GM18873 (cell line): ENCODE data around the gene TNFSF13.
"Not testable (repeated sequence)": the region's sequence is repeated elsewhere in the genome, so short reads cannot be mapped to it uniquely, and the experiment has no call there.

ENCODE experiments used
- ATAC-seq: cut with Tn5 transposase; IDR thresholded peaks from one replicate; pipeline ENCODE4 v1.9.1; 2021; ENCODE audit warnings: mild to moderate bottlenecking, moderate library complexity, moderate number of reproducible peaks; ENCODE audit not compliant: unreplicated experiment, low FRiP score

TNFSF13 gene

DNA sequence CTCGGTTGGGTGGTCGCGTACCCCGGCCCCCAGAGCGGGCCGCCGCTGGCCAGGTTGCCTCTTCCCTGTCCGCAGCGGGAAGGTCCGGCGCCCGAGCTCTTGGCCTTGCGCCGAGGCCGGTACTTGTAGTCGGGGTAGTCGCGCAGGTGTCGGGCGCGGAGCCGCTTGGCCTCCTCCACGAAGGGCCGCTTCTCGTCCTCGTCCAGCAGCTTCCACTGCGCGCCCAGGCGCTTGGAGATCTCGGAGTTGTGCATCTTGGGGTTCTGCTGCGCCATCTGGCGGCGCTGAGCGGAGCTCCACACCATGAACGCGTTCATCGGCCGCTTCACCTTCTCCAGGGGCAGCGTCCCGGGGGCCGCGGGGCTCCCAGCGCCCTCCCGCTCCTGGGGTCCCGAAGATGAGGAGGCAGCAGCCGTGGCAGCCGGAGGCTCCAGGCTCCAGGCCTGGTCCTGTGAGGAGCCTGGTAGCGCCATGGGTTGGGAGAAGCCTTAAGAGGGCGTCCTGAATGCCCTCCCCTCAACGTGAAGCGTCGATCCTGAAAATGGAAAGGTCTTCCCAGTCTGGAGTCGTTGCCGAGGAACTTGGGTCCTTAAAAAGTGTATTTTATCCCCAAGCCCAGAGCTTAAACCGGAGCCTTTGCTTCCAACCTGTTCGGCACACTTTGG lies 30.8 kb downstream of the TNFSF13 start:
- ATAC-seq, result no peak

DNA sequence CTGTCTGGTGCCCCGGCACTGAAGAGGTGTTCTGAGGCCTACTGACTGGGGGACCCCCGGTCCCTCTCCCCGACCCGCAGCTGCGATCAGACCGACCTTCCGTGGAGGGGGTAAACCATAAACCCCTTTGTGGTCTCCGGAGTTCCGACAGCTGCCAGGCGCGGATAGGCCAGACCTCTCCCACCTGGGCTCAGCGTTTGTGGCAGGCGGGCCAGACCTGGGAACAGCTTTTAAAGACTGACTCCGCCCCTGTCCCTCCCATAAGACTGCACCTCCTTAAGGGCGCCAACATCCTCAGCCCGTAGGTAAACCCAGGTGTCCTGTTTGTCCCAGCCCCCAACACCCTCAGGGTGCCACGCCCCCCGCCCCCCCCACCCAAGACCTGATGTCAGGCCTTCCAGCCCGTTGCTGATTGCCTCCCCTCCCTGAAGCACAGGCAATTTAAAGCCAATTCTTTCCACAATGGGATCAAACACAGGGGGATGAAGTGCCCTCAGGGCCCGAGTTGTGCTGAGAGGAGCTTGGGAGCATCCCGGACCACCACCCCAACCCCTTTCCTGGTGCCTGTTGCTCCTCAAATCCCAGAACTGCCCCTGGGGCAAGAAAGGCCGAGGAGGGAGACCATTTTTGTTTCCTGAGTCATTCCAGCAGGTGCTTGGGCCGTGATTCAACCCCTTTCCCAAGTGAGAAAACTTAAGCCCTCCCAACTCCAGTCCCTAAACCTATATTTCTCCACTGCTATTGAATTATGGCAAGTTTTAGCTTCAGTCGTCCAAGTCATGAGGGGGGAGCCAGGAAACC lies 31.5 kb downstream of the TNFSF13 start, which contains the start of gene SOX15:
SOX15 (minus strand) TSS at position 204 of the 801 bp plus-strand sequence. CDS start 418 bp downstream, outside the sequence.
- no peak for ATAC-seq

DNA sequence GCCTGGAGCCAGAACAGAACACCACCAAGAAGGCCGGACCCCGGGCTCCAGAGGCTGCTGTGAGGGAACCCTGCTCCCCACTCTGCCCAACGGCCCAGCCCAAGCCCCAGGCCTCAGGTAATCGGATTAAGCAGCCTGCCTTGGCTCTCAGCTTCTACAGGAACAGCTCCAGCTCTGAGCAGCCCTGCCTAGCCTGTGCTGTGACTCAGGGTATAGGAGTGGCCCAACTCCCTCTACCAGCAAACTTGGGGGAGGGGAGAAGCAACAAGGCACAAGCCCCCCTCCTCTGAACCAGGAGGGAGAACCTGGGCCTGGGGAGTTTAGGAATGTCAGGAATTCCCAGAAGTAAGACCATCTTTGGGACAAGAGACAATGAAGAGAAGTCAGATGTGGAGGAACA lies 32.2 kb downstream of the TNFSF13 start:
- ATAC-seq, result no peak

DNA sequence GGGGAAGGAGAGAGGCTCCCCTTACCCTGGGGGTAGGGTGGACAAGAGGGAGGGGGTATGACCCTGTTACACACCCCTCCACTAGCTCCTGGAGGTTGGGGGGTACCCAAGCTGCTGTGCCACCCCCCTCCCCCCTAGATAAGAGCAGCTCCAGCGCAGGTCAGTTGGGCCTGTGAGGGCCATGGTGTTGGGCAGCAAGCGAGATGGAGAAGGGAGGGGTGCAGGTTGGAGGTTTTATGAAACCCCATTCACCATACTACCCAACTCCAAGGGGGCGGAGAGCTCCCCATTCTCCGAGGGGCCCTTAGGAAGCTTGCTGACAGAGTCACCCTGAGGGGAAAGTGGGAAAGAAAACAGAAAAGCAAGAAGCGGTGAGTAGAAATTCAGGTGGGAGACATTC lies 33.0 kb downstream of the TNFSF13 start:
- ATAC-seq, result no peak

DNA sequence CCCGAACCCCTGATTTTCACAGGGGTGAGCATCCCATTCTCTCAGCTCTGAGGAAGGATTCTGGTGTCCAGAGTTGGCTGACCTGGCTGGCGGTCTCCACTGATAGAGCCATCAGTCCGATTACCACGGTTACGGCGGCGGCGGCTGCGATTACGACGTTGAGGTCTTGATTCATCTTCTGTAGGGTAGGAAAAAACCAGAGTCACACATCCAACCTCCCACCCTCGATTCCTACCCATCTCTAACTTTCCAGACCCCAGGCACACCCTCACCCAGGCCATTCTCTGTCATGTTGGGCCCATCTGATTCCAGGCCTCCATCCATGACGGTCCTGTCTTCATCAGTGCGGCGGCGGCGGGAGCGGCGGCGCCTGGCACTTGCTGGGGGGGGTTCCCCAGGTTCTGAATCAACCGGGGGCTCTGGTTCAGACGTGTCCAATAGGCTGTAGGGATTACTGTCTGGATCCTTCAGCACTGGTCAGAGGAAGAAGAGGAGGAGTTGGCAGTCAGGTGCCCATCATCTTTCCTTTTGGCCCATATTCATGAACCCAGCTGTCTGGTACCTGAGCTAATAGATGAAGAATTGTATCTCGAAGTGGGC lies 34.0 kb downstream of the TNFSF13 start:
- ATAC-seq, result no peak

DNA sequence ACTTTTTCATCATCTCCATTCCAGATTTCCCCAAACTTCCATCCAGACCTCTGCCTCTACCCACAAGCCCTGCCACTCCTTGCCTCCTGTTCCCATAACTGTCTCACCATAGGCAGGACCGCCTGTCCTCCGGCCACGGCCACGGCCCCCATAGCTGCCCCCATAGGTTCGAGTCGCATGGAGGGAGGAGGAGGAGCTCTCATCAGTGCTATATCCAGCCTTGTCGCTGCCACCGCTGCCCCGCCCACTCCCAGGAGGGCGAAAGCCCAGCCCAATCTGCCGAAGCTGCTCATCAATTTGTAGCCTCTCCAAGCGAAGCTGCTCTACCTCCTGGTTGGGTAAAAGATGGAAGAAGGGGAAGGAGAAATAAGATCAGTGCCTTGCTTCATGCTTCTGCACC lies 34.7 kb downstream of the TNFSF13 start:
- ATAC-seq, result no peak

DNA sequence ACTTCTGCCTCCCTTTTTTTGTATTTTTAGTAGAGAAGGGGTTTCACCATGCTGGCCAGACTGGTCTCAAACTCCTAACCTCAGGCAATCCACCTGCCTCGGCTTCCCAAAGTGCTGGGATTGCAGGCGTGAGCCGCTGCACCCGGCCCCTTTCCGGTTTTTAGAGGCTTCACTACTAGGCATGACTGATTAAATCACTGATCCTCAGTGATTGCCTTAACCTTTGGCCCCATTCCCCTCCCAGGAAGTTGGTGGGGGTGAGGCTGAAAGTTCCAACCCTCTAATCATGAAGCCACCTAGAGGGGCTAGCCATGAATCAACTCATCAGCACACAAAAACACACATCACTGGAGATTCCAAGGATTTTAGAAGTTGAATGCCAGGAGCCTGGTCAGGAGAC lies 39.0 kb downstream of the TNFSF13 start:
- not testable (repeated sequence) for ATAC-seq

DNA sequence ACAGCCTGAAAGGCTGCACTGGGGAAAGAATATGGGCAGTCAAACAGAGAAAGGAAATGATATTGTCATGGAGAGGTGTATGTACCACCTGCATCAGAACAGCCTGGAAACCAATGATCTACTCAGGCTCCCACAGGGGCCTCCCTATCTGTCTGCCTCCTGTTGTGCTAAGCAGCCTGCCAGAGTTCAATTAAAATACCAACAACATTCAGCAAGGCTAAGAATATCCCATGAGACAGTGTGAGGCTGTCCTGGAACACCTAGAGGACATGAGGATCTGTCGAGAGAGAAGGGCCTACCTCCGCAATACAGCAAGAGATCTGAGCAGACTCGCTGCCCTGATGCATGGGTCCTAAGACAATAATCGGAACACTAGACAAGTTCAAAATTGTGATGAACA lies 47.7 kb downstream of the TNFSF13 start:
- no peak for ATAC-seq

DNA sequence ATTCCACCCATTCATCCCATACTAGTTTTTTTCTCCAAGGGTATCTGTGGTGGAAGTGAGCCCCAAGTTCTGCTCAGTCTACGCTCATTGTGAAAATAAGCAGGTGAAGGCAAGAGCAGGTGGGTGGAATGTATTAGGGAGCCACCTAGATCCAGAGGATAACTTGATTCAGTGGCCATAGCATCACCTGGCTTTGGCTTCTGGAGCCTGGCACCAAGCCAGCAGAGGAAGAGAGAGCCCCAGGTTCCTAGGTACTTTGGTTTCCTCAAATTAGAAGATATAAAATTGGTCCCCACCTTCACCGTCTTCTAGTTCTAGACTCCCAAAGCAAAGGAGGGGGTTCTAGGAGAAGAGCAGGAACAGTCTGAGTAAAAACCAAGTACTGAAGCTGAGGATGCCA lies 52.1 kb downstream of the TNFSF13 start:
- no peak for ATAC-seq
